IPS-18a (cell line): Measurements from ENCODE around the gene TRIM39.

Experiments
- H3K27ac ChIP-seq: one replicate; pipeline ENCODE4 v1.5.1; 2013; ENCODE audit warnings: low read length
- H3K27me3 ChIP-seq: one replicate; pipeline ENCODE4 v1.6.1; 2013; ENCODE audit warnings: mild to moderate bottlenecking, low read length; ENCODE audit not compliant: control insufficient read depth, insufficient read depth
- H3K36me3 ChIP-seq: one replicate; pipeline ENCODE4 v1.6.1; 2013; ENCODE audit warnings: low read depth, low read length; ENCODE audit not compliant: control insufficient read depth
- H3K4me1 ChIP-seq: one replicate; pipeline ENCODE4 v1.6.1; 2013; ENCODE audit warnings: low read depth, low read length; ENCODE audit not compliant: control insufficient read depth
- H3K4me3 ChIP-seq: one replicate; pipeline ENCODE4 v1.5.1; 2013; ENCODE audit warnings: low read length
- H3K9ac ChIP-seq: one replicate; pipeline ENCODE4 v1.6.1; 2013; ENCODE audit warnings: mild to moderate bottlenecking, low read length, moderate library complexity
- H3K9me3 ChIP-seq: one replicate; pipeline ENCODE4 v1.6.1; 2013; ENCODE audit warnings: low read depth, low read length; ENCODE audit not compliant: control insufficient read depth

TRIM39 gene

DNA sequence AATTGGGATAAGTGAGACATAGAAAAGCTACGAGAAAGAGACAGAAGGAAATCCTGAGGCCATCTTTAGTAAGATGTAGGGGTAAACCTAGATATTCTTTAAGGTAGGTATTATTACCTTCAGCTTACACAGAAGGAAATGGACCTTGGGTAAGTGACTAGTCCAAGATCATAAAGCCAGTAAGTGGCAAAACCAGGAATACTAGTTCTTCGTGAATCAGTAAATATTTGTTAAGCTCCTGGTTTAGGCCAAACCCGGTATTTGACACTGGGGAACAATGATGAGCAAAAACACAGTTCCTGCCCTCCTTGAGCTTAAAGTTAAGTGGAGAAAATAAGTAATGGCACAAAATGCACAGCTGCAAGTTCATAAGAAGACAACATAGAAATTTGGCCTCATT, 5.3 kb downstream of the TRIM39 start:
- Histone ChIP-seq H3K9ac (no peak overlapping the region), H3K9me3 (no peaks in the 10 kb centered on the region), H3K36me3 (peaks cover 66% of the 10 kb centered on the region), H3K27me3 (no peaks in the 10 kb centered on the region), H3K4me3 (no peak overlapping the region), H3K27ac (no peak overlapping the region), H3K4me1 (peaks cover 6% of the 10 kb centered on the region)

DNA sequence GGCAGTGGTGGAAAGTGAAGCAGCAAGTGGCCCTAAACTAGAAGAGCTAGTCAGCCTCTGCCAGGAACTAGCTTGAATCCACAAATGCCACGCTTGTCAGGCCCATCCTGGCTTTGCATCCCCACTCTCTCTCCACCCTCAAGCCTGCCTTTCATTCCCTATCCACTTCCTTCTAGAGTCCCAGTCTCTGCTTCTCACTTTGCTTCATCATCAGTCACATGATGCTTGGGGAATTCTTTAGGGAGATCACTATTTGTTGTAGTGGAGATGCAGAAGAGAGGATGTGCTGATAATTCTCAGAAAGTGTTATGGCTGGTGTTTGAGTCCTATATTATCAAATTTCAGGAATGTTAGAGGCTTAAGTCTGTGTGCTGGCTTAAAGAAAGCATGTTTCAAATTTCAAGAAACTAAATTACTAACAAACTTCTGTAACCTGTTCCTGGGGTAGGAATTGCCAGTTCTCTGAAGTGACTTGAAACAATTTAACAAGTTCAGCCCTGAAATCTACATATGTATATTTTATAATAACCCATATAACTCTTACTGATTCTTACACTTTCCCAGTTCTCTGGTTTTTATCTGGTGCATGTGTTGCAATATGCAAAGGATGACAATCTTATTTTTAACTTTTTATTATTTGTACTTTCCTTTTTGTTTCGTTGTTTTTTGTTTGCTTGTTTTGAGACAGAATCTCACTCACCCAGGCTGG, 7.5 kb downstream of the TRIM39 start:
- no peaks in the 10 kb centered on the region for H3K27me3 ChIP-seq
- H3K4me3 ChIP-seq: no peak overlapping the region
- H3K4me1 ChIP-seq: no peaks in the 10 kb centered on the region
- peaks cover 74% of the 10 kb centered on the region for H3K36me3 ChIP-seq
- H3K9ac ChIP-seq: no peak overlapping the region
- H3K27ac ChIP-seq: no peak overlapping the region
- no peaks in the 10 kb centered on the region for H3K9me3 ChIP-seq

DNA sequence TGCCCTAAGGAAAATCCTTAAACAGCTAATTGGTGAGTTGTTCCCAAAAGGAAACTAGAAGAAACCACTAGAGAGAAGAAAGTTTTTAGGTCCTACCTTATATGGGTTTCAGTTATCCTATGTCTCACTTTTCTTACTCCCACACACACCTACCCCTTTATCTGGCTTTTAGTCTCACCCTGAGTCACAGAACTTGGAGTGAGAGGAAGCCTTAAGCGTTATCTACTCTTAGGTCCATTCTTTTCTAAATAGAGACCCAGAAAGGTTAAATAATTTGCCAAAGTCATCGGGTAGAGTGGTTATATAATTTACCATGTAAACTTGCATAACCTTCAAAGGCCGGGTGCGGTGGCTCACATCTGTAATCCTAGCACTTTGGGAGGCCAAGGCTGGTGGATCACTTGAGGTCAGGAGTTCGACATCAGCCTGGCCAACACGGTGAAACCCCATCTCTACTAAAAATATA, 13.9 kb downstream of the TRIM39 start:
- H3K4me1 ChIP-seq: peaks cover under 1% of the 10 kb centered on the region
- H3K9me3 ChIP-seq: no peaks in the 10 kb centered on the region
- no peak overlapping the region for H3K9ac ChIP-seq
- no peak overlapping the region for H3K27ac ChIP-seq
- H3K36me3 ChIP-seq: peaks cover 47% of the 10 kb centered on the region
- no peak overlapping the region for H3K4me3 ChIP-seq
- no peaks in the 10 kb centered on the region for H3K27me3 ChIP-seq

DNA sequence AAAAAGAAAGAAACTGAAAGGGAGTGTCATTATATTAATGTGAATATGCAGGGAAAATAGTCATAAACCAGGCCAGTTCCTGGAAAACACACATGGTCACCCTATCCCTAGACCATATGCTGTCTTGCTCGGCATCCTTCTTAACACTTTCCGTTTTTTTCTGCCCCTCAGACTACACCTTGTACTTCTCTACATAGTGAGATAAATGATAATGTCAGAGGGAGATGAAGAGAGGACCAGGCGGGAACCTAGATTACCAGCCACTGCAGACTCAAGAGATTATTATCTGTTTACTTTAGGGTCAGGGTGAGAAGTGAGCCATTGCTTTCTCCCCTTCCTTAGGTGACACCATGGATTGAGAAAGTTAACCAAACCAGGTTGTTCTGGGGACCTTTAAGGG, 14.5 kb downstream of the TRIM39 start:
- Histone ChIP-seq H3K9ac (no peak overlapping the region), H3K9me3 (no peaks in the 10 kb centered on the region), H3K27me3 (no peaks in the 10 kb centered on the region), H3K4me1 (peaks cover 5% of the 10 kb centered on the region), H3K27ac (no peak overlapping the region), H3K36me3 (peaks cover 42% of the 10 kb centered on the region), H3K4me3 (no peak overlapping the region)

DNA sequence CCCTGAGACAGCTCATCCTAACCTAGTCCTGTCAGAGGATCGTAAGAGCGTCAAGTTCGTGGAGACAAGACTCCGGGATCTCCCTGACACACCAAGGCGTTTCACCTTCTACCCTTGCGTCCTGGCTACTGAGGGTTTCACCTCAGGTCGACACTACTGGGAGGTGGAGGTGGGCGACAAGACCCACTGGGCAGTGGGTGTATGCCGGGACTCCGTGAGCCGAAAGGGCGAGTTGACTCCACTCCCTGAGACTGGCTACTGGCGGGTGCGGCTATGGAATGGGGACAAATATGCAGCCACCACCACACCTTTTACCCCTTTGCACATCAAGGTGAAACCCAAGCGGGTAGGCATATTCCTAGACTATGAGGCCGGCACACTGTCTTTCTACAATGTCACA, 15.0 kb downstream of the TRIM39 start:
- Histone ChIP-seq H3K4me3 (no peak overlapping the region), H3K36me3 (peaks cover 41% of the 10 kb centered on the region), H3K4me1 (peaks cover 5% of the 10 kb centered on the region), H3K9me3 (no peaks in the 10 kb centered on the region), H3K27me3 (no peaks in the 10 kb centered on the region), H3K9ac (no peak overlapping the region), H3K27ac (no peak overlapping the region)

DNA sequence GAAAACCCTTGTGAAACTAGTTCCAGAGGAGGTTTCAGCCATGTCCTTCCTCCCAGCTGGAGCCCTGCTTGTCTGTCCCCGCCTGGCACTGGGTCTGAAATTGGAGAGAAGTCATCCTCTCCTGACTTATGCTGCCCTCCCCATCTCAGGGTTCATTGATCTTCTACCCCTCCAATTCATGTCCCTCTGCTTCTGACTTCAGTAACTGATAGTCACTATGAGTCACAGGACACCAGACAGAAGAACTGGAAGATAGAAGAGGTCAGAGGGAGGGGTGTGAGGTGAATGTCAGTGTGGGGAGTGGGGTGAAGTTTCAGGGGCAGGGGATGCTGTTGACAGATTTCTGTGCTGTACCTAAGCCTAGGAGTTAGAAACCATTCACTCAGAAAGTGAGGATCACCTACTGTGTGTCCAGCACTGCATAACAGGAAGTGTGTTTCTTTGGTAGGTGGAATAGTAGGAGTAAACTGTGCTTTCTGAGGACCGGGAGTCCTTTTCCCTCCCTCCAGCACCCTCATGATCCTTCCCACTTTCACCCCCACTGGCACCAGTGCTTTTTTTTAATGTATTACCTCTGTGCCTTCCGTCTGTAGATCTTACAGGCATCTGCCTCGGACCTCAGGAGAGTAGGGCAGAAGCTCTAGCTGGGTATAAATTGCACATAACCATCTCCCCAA, 17.6 kb downstream of the TRIM39 start:
- no peaks in the 10 kb centered on the region for H3K27me3 ChIP-seq

DNA sequence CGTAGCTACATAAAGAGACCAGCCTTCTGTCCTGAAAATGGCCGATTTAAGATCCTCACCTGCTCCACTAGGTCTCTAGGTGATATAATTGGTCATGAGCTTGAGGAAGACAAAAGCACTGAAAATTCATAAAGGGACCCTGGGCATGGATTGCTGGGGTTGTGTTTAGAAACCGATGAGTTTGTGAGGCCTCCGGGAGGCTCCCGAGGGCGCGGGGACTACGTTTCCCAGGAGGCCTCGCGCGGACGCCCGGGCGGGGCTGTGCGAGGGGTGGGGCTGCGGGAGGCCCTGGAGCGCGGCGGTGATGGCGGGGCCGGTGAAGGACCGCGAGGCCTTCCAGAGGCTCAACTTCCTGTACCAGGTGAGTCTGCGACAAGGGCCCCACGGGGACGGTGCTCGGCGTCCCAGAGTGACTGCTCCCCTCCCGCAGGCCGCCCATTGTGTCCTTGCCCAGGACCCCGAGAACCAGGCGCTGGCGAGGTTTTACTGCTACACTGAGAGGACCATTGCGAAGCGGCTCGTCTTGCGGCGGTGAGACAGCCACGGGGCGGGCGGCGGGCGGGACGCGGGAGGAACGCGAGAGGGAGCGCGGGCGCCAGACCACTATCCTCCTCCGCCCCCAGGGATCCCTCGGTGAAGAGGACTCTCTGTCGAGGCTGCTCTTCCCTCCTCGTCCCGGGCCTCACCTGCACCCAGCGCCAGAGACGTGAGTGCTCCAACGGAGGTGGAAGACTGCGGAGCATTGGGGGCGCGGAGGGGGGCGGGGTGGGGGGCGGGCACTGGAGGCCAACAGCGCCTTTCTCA, 18.3 kb downstream of the TRIM39 start, which contains the start of gene RPP21:
Gene RPP21 (plus strand): TSS at position 289 of the 804 bp plus-strand sequence. CDS start 16 bp downstream, at position 305.
- peak within 1 kb of the TSS; percentile 89 for H3K4me3 ChIP-seq
- H3K27me3 ChIP-seq: no peaks in the 10 kb centered on the region
- peaks cover 5% of the 10 kb centered on the region for H3K4me1 ChIP-seq
- H3K27ac ChIP-seq: peak within 1 kb of the TSS; percentile 54
- no peaks in the 10 kb centered on the region for H3K9me3 ChIP-seq
- H3K36me3 ChIP-seq: peaks cover 25% of the 10 kb centered on the region
- H3K9ac ChIP-seq: peak within 1 kb of the TSS; percentile 86

More for the DNA sequence above, 17.6 kb downstream of the TRIM39 start:
- Histone ChIP-seq H3K9me3 (no peaks in the 10 kb centered on the region), H3K4me1 (peaks cover 5% of the 10 kb centered on the region), H3K27ac (no peak overlapping the region), H3K36me3 (peaks cover 31% of the 10 kb centered on the region), H3K4me3 (peak overlapping the region; percentile 89), H3K9ac (peak overlapping the region; percentile 86)

DNA sequence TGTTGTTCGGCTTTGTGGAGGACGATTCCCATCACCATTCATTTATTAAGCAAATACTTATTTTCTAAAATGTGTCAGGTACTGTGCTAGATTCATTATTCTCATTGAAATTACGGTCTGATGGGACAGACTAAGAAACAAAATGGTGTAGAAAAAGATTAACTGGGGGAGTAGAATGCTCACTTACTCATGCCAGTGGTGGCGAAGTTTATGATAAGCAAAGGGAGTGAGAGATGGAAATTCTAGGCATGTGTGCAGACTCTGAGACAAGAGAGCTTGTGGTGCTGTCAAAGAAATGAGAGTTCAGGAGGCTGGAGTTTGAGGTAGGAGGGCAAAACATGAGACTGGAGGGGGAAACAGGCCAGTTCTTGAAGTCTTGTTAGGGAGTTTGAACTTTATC, 19.1 kb downstream of the TRIM39 start:
- no peak overlapping the region for H3K27ac ChIP-seq
- peak overlapping the region; percentile 86 for H3K9ac ChIP-seq
- H3K4me1 ChIP-seq: peaks cover 5% of the 10 kb centered on the region
- no peaks in the 10 kb centered on the region for H3K27me3 ChIP-seq
- H3K9me3 ChIP-seq: no peaks in the 10 kb centered on the region
- H3K4me3 ChIP-seq: peak overlapping the region; percentile 89
- H3K36me3 ChIP-seq: peaks cover 19% of the 10 kb centered on the region

DNA sequence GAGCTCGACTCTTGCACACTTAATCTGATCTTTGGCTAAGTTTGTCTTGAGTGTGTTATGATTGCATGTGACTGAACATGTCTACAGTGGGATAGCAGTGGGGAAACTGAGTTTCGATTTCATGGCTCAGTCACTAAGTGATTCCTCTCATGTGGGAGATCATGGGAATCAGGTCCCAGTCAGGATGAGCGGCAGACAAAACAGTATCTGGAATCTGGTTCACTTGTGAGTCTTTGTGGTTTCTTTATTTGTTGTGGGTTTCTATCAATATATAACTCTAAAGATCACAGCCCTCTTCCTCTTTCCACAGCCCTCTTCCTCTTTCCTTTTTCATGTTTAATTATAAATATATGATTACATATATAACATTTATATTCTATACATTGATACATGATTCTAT, 22.2 kb downstream of the TRIM39 start:
- Histone ChIP-seq H3K4me1 (peaks cover 5% of the 10 kb centered on the region), H3K9me3 (no peaks in the 10 kb centered on the region), H3K27ac (no peak overlapping the region), H3K4me3 (no peak overlapping the region), H3K9ac (no peak overlapping the region), H3K27me3 (no peaks in the 10 kb centered on the region), H3K36me3 (peaks cover 4% of the 10 kb centered on the region)

DNA sequence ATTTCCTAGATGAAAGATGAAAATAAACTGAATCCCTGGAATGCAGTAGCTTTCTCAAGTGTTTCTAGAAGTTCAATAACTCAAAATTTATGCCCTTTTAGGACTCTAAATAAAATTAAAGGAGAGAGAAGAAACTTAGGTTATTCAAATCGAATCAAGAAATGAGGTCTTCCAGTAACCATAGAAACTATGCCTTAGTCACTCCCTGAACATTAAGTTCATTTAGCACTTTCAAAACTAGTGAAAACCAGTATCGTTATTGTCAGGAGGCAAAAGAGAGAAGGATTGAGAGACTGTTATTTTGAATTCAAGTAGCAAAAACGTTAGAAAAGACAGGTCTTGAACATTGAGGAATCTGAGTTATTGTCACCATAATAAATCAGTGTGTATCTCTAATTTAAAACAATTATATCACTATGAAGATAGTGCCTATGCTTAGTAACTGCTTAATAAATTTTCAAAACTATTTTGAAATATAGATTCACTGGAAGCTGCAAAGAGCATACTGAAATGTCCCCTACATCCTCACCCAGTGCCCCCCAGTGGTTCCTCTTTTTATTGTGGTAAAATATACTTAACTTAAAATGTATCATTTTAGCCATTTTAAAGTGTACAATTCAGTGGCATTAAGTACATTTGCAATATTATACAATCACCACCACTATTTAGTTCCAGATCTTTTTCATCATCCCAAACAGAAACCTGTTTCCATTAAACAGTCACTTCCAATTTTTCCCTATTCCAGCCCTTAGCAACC, 22.9 kb downstream of the TRIM39 start:
- Histone ChIP-seq H3K36me3 (peaks cover 4% of the 10 kb centered on the region), H3K9ac (no peak overlapping the region), H3K4me1 (peaks cover 5% of the 10 kb centered on the region), H3K4me3 (no peak overlapping the region), H3K9me3 (no peaks in the 10 kb centered on the region), H3K27ac (no peak overlapping the region), H3K27me3 (no peaks in the 10 kb centered on the region)

DNA sequence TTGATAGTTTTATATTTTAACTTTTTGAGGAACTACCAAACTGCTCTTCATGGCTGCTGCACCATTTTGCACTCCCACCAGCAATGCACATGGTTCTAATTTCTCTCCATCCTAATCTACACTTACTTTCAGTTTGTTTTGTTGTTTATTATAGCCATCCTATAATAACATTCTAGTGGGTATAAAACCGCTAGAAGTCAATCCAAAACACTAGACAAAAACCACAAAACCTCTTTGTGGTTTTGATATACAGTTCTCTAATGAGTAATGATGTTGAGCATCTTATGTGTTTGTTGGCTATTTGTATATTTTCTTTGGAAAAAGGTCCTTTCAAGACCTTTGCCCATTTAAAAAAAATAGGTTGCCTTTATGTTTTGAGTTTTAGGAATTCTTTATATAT, 23.8 kb downstream of the TRIM39 start:
- peaks cover 5% of the 10 kb centered on the region for H3K4me1 ChIP-seq
- no peak overlapping the region for H3K4me3 ChIP-seq
- H3K9ac ChIP-seq: no peak overlapping the region
- H3K9me3 ChIP-seq: no peaks in the 10 kb centered on the region
- H3K36me3 ChIP-seq: peaks cover 4% of the 10 kb centered on the region
- no peak overlapping the region for H3K27ac ChIP-seq
- H3K27me3 ChIP-seq: no peaks in the 10 kb centered on the region
